ENCODE results near the gene TACC2.
"Not testable (repeated sequence)": the region's sequence is repeated elsewhere in the genome, so short reads cannot be mapped to it uniquely, and the experiment has no call there.

Gene TACC2

GRCh38 chr10:122085423-122085911, 96.5 kb downstream of the TACC2 start:
- peaks cover 3 to 15% (median 14%) of the 10 kb centered on the region in 5 donors for H3K4me1 ChIP-seq (ENCODE audit: control insufficient read depth in 5 of 5, insufficient read depth in 5 of 5, low read length in 5 of 5)
- no peaks in the 10 kb centered on the region for H3K9me3 ChIP-seq (ENCODE audit: control insufficient read depth in 5 of 5, low read length in 5 of 5)
- H3K27ac ChIP-seq (ENCODE audit: low read depth, low read length) = no peak overlapping the region
- H3K4me3 ChIP-seq (ENCODE audit: low read depth in 1 of 5, low read length in 5 of 5) = peak overlapping the region in 2 of 5 donors; percentile 13
- H3K36me3 ChIP-seq (ENCODE audit: control insufficient read depth in 5 of 5, insufficient read depth in 5 of 5, low read length in 5 of 5) = peaks cover 0 to 14% (median 2%) of the 10 kb centered on the region in 5 donors
- H3K27me3 ChIP-seq (ENCODE audit: control insufficient read depth in 5 of 5, insufficient read depth in 4 of 5, low read length in 5 of 5) = no peaks in the 10 kb centered on the region
- no peak overlapping the region for H3K9ac ChIP-seq (ENCODE audit: low read length in 5 of 5)

GRCh38 chr10:122086416-122087240, 97.7 kb downstream of the TACC2 start:
- Histone ChIP-seq H3K4me1 (ENCODE audit: control insufficient read depth in 5 of 5, insufficient read depth in 5 of 5, low read length in 5 of 5) (peaks cover 3 to 15% (median 14%) of the 10 kb centered on the region in 5 donors), H3K9ac (ENCODE audit: low read length in 5 of 5) (no peak overlapping the region), H3K27me3 (ENCODE audit: control insufficient read depth in 5 of 5, insufficient read depth in 4 of 5, low read length in 5 of 5) (no peaks in the 10 kb centered on the region), H3K4me3 (ENCODE audit: low read depth in 1 of 5, low read length in 5 of 5) (no peak overlapping the region), H3K9me3 (ENCODE audit: control insufficient read depth in 5 of 5, low read length in 5 of 5) (no peaks in the 10 kb centered on the region), H3K36me3 (ENCODE audit: control insufficient read depth in 5 of 5, insufficient read depth in 5 of 5, low read length in 5 of 5) (peaks cover 0 to 14% (median 2%) of the 10 kb centered on the region in 5 donors), H3K27ac (ENCODE audit: low read depth, low read length) (no peak overlapping the region)

DNA sequence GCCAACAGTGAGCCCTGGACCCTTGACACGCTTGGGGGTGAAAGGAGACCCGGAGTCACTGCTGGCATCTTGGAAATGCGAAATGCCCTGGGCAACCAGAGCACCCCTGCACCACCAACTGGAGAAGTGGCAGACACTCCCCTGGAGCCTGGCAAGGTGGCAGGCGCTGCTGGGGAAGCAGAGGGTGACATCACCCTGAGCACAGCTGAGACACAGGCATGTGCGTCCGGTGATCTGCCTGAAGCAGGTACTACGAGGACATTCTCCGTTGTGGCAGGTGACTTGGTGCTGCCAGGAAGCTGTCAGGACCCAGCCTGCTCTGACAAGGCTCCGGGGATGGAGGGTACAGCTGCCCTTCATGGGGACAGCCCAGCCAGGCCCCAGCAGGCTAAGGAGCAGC, 98.5 kb downstream of the TACC2 start:
- peaks cover 3 to 15% (median 14%) of the 10 kb centered on the region in 5 donors for H3K4me1 ChIP-seq (ENCODE audit: control insufficient read depth in 5 of 5, insufficient read depth in 5 of 5, low read length in 5 of 5)
- H3K27me3 ChIP-seq (ENCODE audit: control insufficient read depth in 5 of 5, insufficient read depth in 4 of 5, low read length in 5 of 5) = no peaks in the 10 kb centered on the region
- no peaks in the 10 kb centered on the region for H3K9me3 ChIP-seq (ENCODE audit: control insufficient read depth in 5 of 5, low read length in 5 of 5)
- H3K9ac ChIP-seq (ENCODE audit: low read length in 5 of 5) = no peak overlapping the region
- H3K36me3 ChIP-seq (ENCODE audit: control insufficient read depth in 5 of 5, insufficient read depth in 5 of 5, low read length in 5 of 5) = peaks cover 0 to 14% (median 2%) of the 10 kb centered on the region in 5 donors
- no peak overlapping the region for H3K27ac ChIP-seq (ENCODE audit: low read depth, low read length)
- H3K4me3 ChIP-seq (ENCODE audit: low read depth in 1 of 5, low read length in 5 of 5) = no peak overlapping the region

DNA sequence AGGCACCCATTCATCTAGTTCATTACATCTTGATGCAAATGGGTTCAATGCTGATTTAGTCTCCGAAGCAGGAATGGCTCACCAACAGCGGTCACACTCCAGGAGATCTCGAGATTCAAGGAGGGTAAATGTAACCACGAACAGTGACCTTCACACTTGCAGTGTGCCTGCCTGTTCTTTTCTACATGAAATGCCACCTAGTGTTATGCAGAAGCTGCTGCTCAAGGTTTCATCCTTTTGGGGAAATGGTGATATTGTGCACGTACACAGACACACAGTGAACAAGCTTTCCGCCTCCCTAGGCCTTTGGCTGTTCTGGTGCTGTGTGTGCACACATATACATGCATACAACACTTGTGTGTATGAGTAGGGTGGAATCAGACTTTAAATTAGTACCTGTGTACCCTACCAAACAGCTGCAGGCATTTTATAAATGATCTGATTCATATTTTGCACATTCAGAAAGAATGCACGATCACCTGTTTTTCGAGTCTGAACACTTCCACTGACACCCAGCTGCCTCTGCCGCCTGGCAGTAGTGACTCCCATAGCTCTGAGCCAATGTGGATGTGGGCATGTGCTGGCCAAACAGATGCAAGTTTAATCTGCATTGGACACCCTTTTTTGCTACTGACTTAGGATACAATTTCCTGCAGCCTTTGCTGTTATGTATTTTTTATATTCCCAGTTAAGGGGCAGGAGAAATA, 100.5 kb downstream of the TACC2 start:
- Histone ChIP-seq H3K36me3 (ENCODE audit: control insufficient read depth in 5 of 5, insufficient read depth in 5 of 5, low read length in 5 of 5) (peaks cover 0 to 8% (median 2%) of the 10 kb centered on the region in 5 donors), H3K9me3 (ENCODE audit: control insufficient read depth in 5 of 5, low read length in 5 of 5) (no peaks in the 10 kb centered on the region), H3K27me3 (ENCODE audit: control insufficient read depth in 5 of 5, insufficient read depth in 4 of 5, low read length in 5 of 5) (no peaks in the 10 kb centered on the region), H3K4me1 (ENCODE audit: control insufficient read depth in 5 of 5, insufficient read depth in 5 of 5, low read length in 5 of 5) (peaks cover 3 to 15% (median 14%) of the 10 kb centered on the region in 5 donors), H3K27ac (ENCODE audit: low read depth, low read length) (no peak overlapping the region), H3K9ac (ENCODE audit: low read length in 5 of 5) (no peak overlapping the region), H3K4me3 (ENCODE audit: low read depth in 1 of 5, low read length in 5 of 5) (no peak overlapping the region)

GRCh38 chr10:122091722-122092121, 102.8 kb downstream of the TACC2 start:
- H3K4me1 ChIP-seq (ENCODE audit: control insufficient read depth in 5 of 5, insufficient read depth in 5 of 5, low read length in 5 of 5) = no peaks in the 10 kb centered on the region
- peaks cover 0 to 8% (median 2%) of the 10 kb centered on the region in 5 donors for H3K36me3 ChIP-seq (ENCODE audit: control insufficient read depth in 5 of 5, insufficient read depth in 5 of 5, low read length in 5 of 5)
- H3K27ac ChIP-seq (ENCODE audit: low read depth, low read length) = no peak overlapping the region
- no peak overlapping the region for H3K9ac ChIP-seq (ENCODE audit: low read length in 5 of 5)
- no peak overlapping the region for H3K4me3 ChIP-seq (ENCODE audit: low read depth in 1 of 5, low read length in 5 of 5)
- H3K9me3 ChIP-seq (ENCODE audit: control insufficient read depth in 5 of 5, low read length in 5 of 5) = no peaks in the 10 kb centered on the region
- no peaks in the 10 kb centered on the region for H3K27me3 ChIP-seq (ENCODE audit: control insufficient read depth in 5 of 5, insufficient read depth in 4 of 5, low read length in 5 of 5)

- Histone ChIP-seq H3K4me1 (ENCODE audit: control insufficient read depth in 5 of 5, insufficient read depth in 5 of 5, low read length in 5 of 5) (peaks cover 0 to 3% (median under 1%) of the 10 kb centered on the region in 5 donors), H3K9ac (ENCODE audit: low read length in 5 of 5) (no peak overlapping the region), H3K27me3 (ENCODE audit: control insufficient read depth in 5 of 5, insufficient read depth in 4 of 5, low read length in 5 of 5) (no peaks in the 10 kb centered on the region), H3K4me3 (ENCODE audit: low read depth in 1 of 5, low read length in 5 of 5) (no peak overlapping the region), H3K9me3 (ENCODE audit: control insufficient read depth in 5 of 5, low read length in 5 of 5) (no peaks in the 10 kb centered on the region), H3K27ac (ENCODE audit: low read depth, low read length) (no peak overlapping the region), H3K36me3 (ENCODE audit: control insufficient read depth in 5 of 5, insufficient read depth in 5 of 5, low read length in 5 of 5) (peaks cover 0 to 6% (median 2%) of the 10 kb centered on the region in 5 donors)
Observed at GRCh38 chr10:122093076-122093475, 104.1 kb downstream of the TACC2 start.

- not testable (repeated sequence) for H3K9ac ChIP-seq (ENCODE audit: low read length in 5 of 5); H3K27me3 ChIP-seq (ENCODE audit: control insufficient read depth in 5 of 5, insufficient read depth in 4 of 5, low read length in 5 of 5); H3K27ac ChIP-seq (ENCODE audit: low read depth, low read length); H3K36me3 ChIP-seq (ENCODE audit: control insufficient read depth in 5 of 5, insufficient read depth in 5 of 5, low read length in 5 of 5); H3K4me3 ChIP-seq (ENCODE audit: low read depth in 1 of 5, low read length in 5 of 5); H3K9me3 ChIP-seq (ENCODE audit: control insufficient read depth in 5 of 5, low read length in 5 of 5)
- peaks cover 3 to 21% (median 19%) of the 10 kb centered on the region in 5 donors for H3K4me1 ChIP-seq (ENCODE audit: control insufficient read depth in 5 of 5, insufficient read depth in 5 of 5, low read length in 5 of 5)
Observed at GRCh38 chr10:122096181-122096580, 107.2 kb downstream of the TACC2 start.

- H3K4me1 ChIP-seq (ENCODE audit: control insufficient read depth in 5 of 5, insufficient read depth in 5 of 5, low read length in 5 of 5) = peaks cover 3 to 21% (median 19%) of the 10 kb centered on the region in 5 donors
- no peaks in the 10 kb centered on the region for H3K27me3 ChIP-seq (ENCODE audit: control insufficient read depth in 5 of 5, insufficient read depth in 4 of 5, low read length in 5 of 5)
- no peaks in the 10 kb centered on the region for H3K9me3 ChIP-seq (ENCODE audit: control insufficient read depth in 5 of 5, low read length in 5 of 5)
- no peak overlapping the region for H3K27ac ChIP-seq (ENCODE audit: low read depth, low read length)
- H3K36me3 ChIP-seq (ENCODE audit: control insufficient read depth in 5 of 5, insufficient read depth in 5 of 5, low read length in 5 of 5) = no peaks in the 10 kb centered on the region
- no peak overlapping the region for H3K9ac ChIP-seq (ENCODE audit: low read length in 5 of 5)
- H3K4me3 ChIP-seq (ENCODE audit: low read depth in 1 of 5, low read length in 5 of 5) = no peak overlapping the region
Observed at GRCh38 chr10:122096705-122097104, 107.7 kb downstream of the TACC2 start.

- peaks cover 8 to 32% (median 27%) of the 10 kb centered on the region in 5 donors for H3K4me1 ChIP-seq (ENCODE audit: control insufficient read depth in 5 of 5, insufficient read depth in 5 of 5, low read length in 5 of 5)
Observed at GRCh38 chr10:122097935-122098334, 109.0 kb downstream of the TACC2 start.

DNA sequence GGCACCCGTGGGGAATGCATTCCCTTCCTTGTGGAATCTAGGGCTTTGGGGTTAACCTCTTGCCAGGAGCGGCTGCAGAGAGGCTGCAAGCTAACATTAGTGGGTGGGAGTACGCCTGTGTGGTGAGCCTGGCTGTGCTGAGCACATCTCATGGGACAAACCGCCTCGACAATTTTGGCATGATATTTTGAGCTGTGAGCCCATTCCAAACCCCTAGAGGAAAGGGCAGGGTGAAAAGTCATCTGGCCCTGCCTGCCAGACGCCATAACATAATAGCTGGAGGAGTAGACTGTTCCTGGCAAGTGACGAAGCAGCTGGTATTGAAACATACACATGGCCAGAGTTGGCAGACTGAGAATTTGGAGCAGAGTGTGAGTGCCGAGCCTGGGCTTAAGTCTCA, 110.0 kb downstream of the TACC2 start:
- H3K4me1 ChIP-seq (ENCODE audit: control insufficient read depth in 5 of 5, insufficient read depth in 5 of 5, low read length in 5 of 5) = peaks cover 9 to 37% (median 31%) of the 10 kb centered on the region in 5 donors
- no peaks in the 10 kb centered on the region for H3K36me3 ChIP-seq (ENCODE audit: control insufficient read depth in 5 of 5, insufficient read depth in 5 of 5, low read length in 5 of 5)
- peak overlapping the region in 1 of 5 donors; percentile 17 for H3K9ac ChIP-seq (ENCODE audit: low read length in 5 of 5)
- H3K9me3 ChIP-seq (ENCODE audit: control insufficient read depth in 5 of 5, low read length in 5 of 5) = no peaks in the 10 kb centered on the region
- H3K4me3 ChIP-seq (ENCODE audit: low read depth in 1 of 5, low read length in 5 of 5) = peak overlapping the region in 1 of 5 donors; percentile 11
- H3K27me3 ChIP-seq (ENCODE audit: control insufficient read depth in 5 of 5, insufficient read depth in 4 of 5, low read length in 5 of 5) = no peaks in the 10 kb centered on the region
- H3K27ac ChIP-seq (ENCODE audit: low read depth, low read length) = peak overlapping the region; percentile 61

More at GRCh38 chr10:122097935-122098334, 109.0 kb downstream of the TACC2 start:
- Histone ChIP-seq H3K9ac (ENCODE audit: low read length in 5 of 5) (no peak overlapping the region), H3K4me3 (ENCODE audit: low read depth in 1 of 5, low read length in 5 of 5) (no peak overlapping the region), H3K9me3 (ENCODE audit: control insufficient read depth in 5 of 5, low read length in 5 of 5) (no peaks in the 10 kb centered on the region), H3K27ac (ENCODE audit: low read depth, low read length) (no peak overlapping the region), H3K36me3 (ENCODE audit: control insufficient read depth in 5 of 5, insufficient read depth in 5 of 5, low read length in 5 of 5) (no peaks in the 10 kb centered on the region), H3K27me3 (ENCODE audit: control insufficient read depth in 5 of 5, insufficient read depth in 4 of 5, low read length in 5 of 5) (no peaks in the 10 kb centered on the region)

Measured in subcutaneous abdominal adipose tissue (tissue), 5 donors.